Measurements from ENCODE around the gene UBE2D4. TPM values are rescaled to one million over a fixed set of nuclear protein-coding genes. Genes with fewer than 3 reads are reported as not detected.

The UBE2D4 gene
- total RNA-seq, 4 donors from 2014 or later: 13.6 to 29.1 (median 17.2) TPM

DNA sequence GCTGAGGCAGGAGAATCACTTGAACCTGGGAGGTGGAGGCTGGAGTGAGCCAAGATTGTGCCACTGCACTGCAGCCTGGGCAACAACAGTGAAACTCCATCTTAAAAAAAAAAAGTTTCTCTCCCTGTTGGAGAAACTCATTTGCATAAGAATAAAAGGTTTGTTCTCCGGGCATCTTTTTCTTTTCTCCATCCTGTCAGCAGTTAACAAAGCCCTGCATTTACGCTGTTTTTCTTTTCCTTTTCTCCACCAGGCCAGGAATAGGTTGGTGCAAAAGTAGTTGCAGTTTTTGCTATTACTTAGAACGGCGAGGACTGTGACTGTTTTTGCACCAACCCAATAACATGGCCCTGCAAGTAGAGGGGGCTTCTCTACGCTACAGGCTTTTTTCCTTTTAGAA, 10.3 kb upstream of the UBE2D4 start:
- no peak for TF ChIP-seq POLR2A (IDR thresholded peaks at IDR 0.05)
- no peak for TF ChIP-seq CTCF (IDR thresholded peaks at IDR 0.05)
- TF ChIP-seq POLR2AphosphoS5 (IDR thresholded peaks at IDR 0.05): no peak
- TF ChIP-seq EP300 (IDR thresholded peaks at IDR 0.05): no peak
- H3K27me3 ChIP-seq: no peaks in the 10 kb centered on the region
- no peak overlapping the region for H3K27ac ChIP-seq
- H3K4me3 ChIP-seq: no peak overlapping the region
- H3K4me1 ChIP-seq: no peaks in the 10 kb centered on the region
- 98% methylated on average over 5 of the region's 5 CpGs for WGBS
- DNase-seq (ENCODE audit: low spot score in 2 of 2): no peak
- H3K36me3 ChIP-seq: no peaks in the 10 kb centered on the region
- no peaks in the 10 kb centered on the region for H3K9me3 ChIP-seq

DNA sequence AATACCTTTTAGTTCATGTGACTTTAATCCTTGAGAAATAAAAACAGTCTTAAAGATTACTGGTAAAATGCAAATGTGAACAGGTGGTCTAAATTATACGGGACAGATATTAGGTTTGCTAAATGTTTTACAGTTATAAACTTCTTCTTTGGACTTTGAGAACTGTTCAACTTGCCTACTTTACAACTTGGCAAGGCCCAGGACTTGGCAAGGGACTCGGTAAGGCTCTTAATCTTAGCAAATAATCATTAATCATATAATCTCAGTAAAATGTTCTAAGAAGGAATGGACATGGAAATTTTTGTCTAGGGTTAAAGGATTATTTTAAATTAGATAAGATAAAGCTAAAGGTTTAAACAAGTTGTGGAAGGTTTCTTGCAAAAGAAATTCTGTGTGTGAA, 4.8 kb upstream of the UBE2D4 start:
- TF ChIP-seq POLR2A (IDR thresholded peaks at IDR 0.05) (no peak), POLR2AphosphoS5 (IDR thresholded peaks at IDR 0.05) (no peak), EP300 (IDR thresholded peaks at IDR 0.05) (no peak), CTCF (IDR thresholded peaks at IDR 0.05) (no peak)
- no peaks in the 10 kb centered on the region for H3K9me3 ChIP-seq
- H3K4me3 ChIP-seq: no peak overlapping the region
- no peaks in the 10 kb centered on the region for H3K27me3 ChIP-seq
- H3K36me3 ChIP-seq: no peaks in the 10 kb centered on the region
- WGBS: 39% methylated on average over 2 of the region's 2 CpGs
- peaks cover 9% of the 10 kb centered on the region for H3K4me1 ChIP-seq
- DNase-seq (ENCODE audit: low spot score in 2 of 2): no peak
- no peak overlapping the region for H3K27ac ChIP-seq

DNA sequence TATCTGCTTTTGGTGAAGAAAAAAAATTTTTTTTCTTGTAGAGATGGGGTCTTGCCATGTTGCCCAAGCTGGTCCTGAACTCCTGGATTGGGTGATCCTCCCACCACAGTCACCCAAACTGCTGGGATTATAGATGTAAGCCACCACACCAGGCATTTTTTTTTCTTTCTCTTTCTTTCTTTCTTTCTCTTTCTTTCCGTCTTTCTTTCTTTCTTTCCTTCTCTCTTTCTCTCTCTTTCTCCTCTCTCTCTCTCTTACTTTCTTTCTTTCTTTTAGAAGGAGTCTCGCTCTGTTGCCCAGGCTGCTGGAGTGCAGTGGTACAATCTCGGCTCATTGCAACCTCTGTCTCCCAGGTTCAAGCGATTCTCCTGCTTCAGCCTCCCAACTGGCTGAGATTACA, 3.5 kb upstream of the UBE2D4 start:
- no peak for TF ChIP-seq POLR2AphosphoS5 (IDR thresholded peaks at IDR 0.05)
- no peak for TF ChIP-seq EP300 (IDR thresholded peaks at IDR 0.05)
- no peak for TF ChIP-seq CTCF (IDR thresholded peaks at IDR 0.05)
- TF ChIP-seq POLR2A (IDR thresholded peaks at IDR 0.05): no peak
- Histone ChIP-seq H3K27ac (no peak overlapping the region), H3K36me3 (no peaks in the 10 kb centered on the region), H3K9me3 (no peaks in the 10 kb centered on the region), H3K4me1 (peaks cover 14% of the 10 kb centered on the region), H3K4me3 (no peak overlapping the region), H3K27me3 (no peaks in the 10 kb centered on the region)
- WGBS: 88% methylated on average over 4 of the region's 4 CpGs
- no peak for DNase-seq (ENCODE audit: low spot score in 2 of 2)

- Histone ChIP-seq H3K4me3 (peak overlapping the region; percentile 68), H3K27ac (peak overlapping the region; percentile 94), H3K9me3 (no peaks in the 10 kb centered on the region), H3K36me3 (no peaks in the 10 kb centered on the region), H3K27me3 (no peaks in the 10 kb centered on the region), H3K4me1 (peaks cover 14% of the 10 kb centered on the region)
- WGBS: under 1% methylated on average over 6 of the region's 6 CpGs
- TF ChIP-seq POLR2AphosphoS5 (IDR thresholded peaks at IDR 0.05): no peak
- no peak for TF ChIP-seq EP300 (IDR thresholded peaks at IDR 0.05)
- no peak for TF ChIP-seq POLR2A (IDR thresholded peaks at IDR 0.05)
- TF ChIP-seq CTCF (IDR thresholded peaks at IDR 0.05): no peak
- DNase-seq (ENCODE audit: low spot score in 2 of 2): no peak
Measured at GRCh38 chr7:43926798-43927123, 525 bp downstream of the UBE2D4 start.

GRCh38 chr7:43927810-43928209, 1.6 kb downstream of the UBE2D4 start:
- Histone ChIP-seq H3K27ac (no peak overlapping the region), H3K4me3 (no peak overlapping the region), H3K36me3 (no peaks in the 10 kb centered on the region), H3K4me1 (peaks cover 14% of the 10 kb centered on the region), H3K9me3 (no peaks in the 10 kb centered on the region), H3K27me3 (no peaks in the 10 kb centered on the region)
- TF ChIP-seq POLR2AphosphoS5 (IDR thresholded peaks at IDR 0.05) (no peak), POLR2A (IDR thresholded peaks at IDR 0.05) (no peak), EP300 (IDR thresholded peaks at IDR 0.05) (no peak), CTCF (IDR thresholded peaks at IDR 0.05) (no peak)
- DNase-seq (ENCODE audit: low spot score in 2 of 2): no peak
- WGBS: 89% methylated on average over 4 of the region's 4 CpGs
